ENCODE results near the gene ALK.

ALK gene

GRCh38 chr2:29218550-29219125 lies 702.7 kb downstream of the ALK start:
- no peaks in the 10 kb centered on the region for H3K9me3 ChIP-seq (ENCODE audit: insufficient read depth, low read length)
- TF ChIP-seq CTCF (IDR thresholded peaks at IDR 0.05; ENCODE audit: low read depth, low read length): no peak
- no peak for TF ChIP-seq EZH2phosphoT487 (IDR thresholded peaks at IDR 0.05; ENCODE audit: low read depth)
- no peaks in the 10 kb centered on the region for H3K4me1 ChIP-seq (ENCODE audit: low read length)
- no peaks in the 10 kb centered on the region for H3K79me2 ChIP-seq (ENCODE audit: low read length)
- H3K27me3 ChIP-seq (ENCODE audit: low read depth, low read length): no peaks in the 10 kb centered on the region
- no peak overlapping the region for H3K4me2 ChIP-seq (ENCODE audit: low read length)
- no peaks in the 10 kb centered on the region for H4K20me1 ChIP-seq (ENCODE audit: insufficient read depth, low read length)
- no peak overlapping the region for H2AFZ ChIP-seq (ENCODE audit: low read depth, low read length)
- no peak overlapping the region for H3K27ac ChIP-seq (ENCODE audit: low read length)
- H3K36me3 ChIP-seq (replicated peaks; ENCODE audit: low read depth, low read length): no peaks in the 10 kb centered on the region
- H3K4me3 ChIP-seq (ENCODE audit: low read length): no peak overlapping the region
- no peak overlapping the region for H3K9ac ChIP-seq (ENCODE audit: low read length)

DNA sequence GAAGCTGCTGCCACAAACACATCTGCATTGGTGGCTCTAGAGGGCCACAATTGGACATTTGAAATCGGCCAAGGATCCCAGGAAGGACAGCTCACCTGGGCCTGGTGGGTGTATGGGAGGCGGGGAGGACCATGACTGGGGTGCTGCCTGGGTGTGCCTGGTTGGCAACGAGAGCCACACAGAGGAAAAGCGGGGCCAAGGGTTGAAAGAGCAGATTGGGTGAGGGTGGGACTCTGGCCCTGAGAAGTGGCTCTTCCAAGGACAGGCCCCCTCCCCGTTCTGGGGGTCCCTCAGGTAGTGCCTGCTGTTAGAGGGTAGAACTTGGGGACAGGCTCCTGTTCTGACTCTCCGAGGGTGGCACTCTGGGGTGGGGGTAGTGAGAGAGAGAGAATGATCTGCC lies 703.3 kb downstream of the ALK start:
- H3K79me2 ChIP-seq (ENCODE audit: low read length): no peaks in the 10 kb centered on the region
- no peak overlapping the region for H3K9ac ChIP-seq (ENCODE audit: low read length)
- no peaks in the 10 kb centered on the region for H3K9me3 ChIP-seq (ENCODE audit: insufficient read depth, low read length)
- H3K4me2 ChIP-seq (ENCODE audit: low read length): no peak overlapping the region
- H3K36me3 ChIP-seq (replicated peaks; ENCODE audit: low read depth, low read length): no peaks in the 10 kb centered on the region
- no peaks in the 10 kb centered on the region for H4K20me1 ChIP-seq (ENCODE audit: insufficient read depth, low read length)
- H2AFZ ChIP-seq (ENCODE audit: low read depth, low read length): no peak overlapping the region
- TF ChIP-seq EZH2phosphoT487 (IDR thresholded peaks at IDR 0.05; ENCODE audit: low read depth): no peak
- no peak for TF ChIP-seq CTCF (IDR thresholded peaks at IDR 0.05; ENCODE audit: low read depth, low read length)
- no peak overlapping the region for H3K27ac ChIP-seq (ENCODE audit: low read length)
- no peak overlapping the region for H3K4me3 ChIP-seq (ENCODE audit: low read length)
- H3K4me1 ChIP-seq (ENCODE audit: low read length): no peaks in the 10 kb centered on the region
- H3K27me3 ChIP-seq (ENCODE audit: low read depth, low read length): no peaks in the 10 kb centered on the region

- Histone ChIP-seq H3K4me2 (ENCODE audit: low read length) (no peak overlapping the region), H2AFZ (ENCODE audit: low read depth, low read length) (no peak overlapping the region), H3K27me3 (ENCODE audit: low read depth, low read length) (no peaks in the 10 kb centered on the region), H3K9ac (ENCODE audit: low read length) (no peak overlapping the region), H3K79me2 (ENCODE audit: low read length) (no peaks in the 10 kb centered on the region), H3K36me3 (replicated peaks; ENCODE audit: low read depth, low read length) (no peaks in the 10 kb centered on the region), H3K27ac (ENCODE audit: low read length) (no peak overlapping the region), H3K4me3 (ENCODE audit: low read length) (no peak overlapping the region), H3K4me1 (ENCODE audit: low read length) (no peaks in the 10 kb centered on the region), H3K9me3 (ENCODE audit: insufficient read depth, low read length) (no peaks in the 10 kb centered on the region), H4K20me1 (ENCODE audit: insufficient read depth, low read length) (no peaks in the 10 kb centered on the region)
- TF ChIP-seq EZH2phosphoT487 (IDR thresholded peaks at IDR 0.05; ENCODE audit: low read depth) (no peak), CTCF (IDR thresholded peaks at IDR 0.05; ENCODE audit: low read depth, low read length) (no peak)
Measured at GRCh38 chr2:29216609-29216909, 704.8 kb downstream of the ALK start.

DNA sequence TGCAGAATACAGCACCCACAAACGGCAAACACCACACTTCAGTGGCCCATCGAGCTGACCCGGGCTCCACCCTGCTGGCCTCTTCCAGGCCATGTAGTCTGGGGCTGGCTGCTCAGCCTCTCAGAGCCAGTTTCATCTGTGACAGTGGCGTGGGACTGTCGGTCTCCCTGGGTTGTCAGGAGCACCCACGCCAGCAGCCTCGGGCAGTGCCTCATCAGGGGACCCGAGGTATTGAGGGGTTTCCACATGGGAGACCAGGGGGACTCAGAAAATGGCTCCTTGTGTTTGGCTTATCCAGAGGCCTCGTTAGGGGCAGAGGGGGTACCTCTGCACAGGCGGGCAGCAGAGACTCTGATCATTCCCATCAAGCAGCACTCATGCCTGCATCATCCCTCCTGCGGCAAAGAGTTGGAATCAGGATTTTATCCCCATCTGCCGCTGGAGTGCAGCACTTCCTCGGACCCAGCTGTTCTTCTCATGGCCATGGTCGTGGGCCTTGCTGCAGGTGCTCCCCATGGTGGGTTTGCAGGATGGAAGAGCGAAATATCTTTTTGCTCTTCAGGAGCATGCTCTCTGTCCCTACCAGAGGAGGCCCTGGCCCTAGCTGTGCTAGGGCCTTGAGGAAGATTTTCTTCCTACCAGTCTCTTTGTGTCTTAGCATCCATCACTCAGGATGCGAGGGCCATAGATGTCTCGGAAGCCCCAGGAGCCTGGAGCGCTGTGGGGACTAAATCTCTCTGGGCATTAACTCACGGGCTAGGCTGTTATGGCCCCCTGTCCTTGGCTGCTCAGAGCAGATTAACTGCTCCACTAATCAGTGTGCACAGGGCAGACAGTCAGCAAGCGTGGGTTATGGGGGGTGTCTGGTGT lies 705.4 kb downstream of the ALK start:
- no peaks in the 10 kb centered on the region for H3K36me3 ChIP-seq (replicated peaks; ENCODE audit: low read depth, low read length)
- no peaks in the 10 kb centered on the region for H3K4me1 ChIP-seq (ENCODE audit: low read length)
- H3K27me3 ChIP-seq (ENCODE audit: low read depth, low read length): no peaks in the 10 kb centered on the region
- H3K4me2 ChIP-seq (ENCODE audit: low read length): no peak overlapping the region
- no peaks in the 10 kb centered on the region for H4K20me1 ChIP-seq (ENCODE audit: insufficient read depth, low read length)
- no peak for TF ChIP-seq EZH2phosphoT487 (IDR thresholded peaks at IDR 0.05; ENCODE audit: low read depth)
- TF ChIP-seq CTCF (IDR thresholded peaks at IDR 0.05; ENCODE audit: low read depth, low read length): no peak
- H3K79me2 ChIP-seq (ENCODE audit: low read length): no peaks in the 10 kb centered on the region
- no peak overlapping the region for H3K27ac ChIP-seq (ENCODE audit: low read length)
- H3K9me3 ChIP-seq (ENCODE audit: insufficient read depth, low read length): no peaks in the 10 kb centered on the region
- no peak overlapping the region for H3K9ac ChIP-seq (ENCODE audit: low read length)
- no peak overlapping the region for H2AFZ ChIP-seq (ENCODE audit: low read depth, low read length)
- H3K4me3 ChIP-seq (ENCODE audit: low read length): no peak overlapping the region
